HG02763 (cell line): Measurements from ENCODE around the gene TIGAR.

Experiments used
- ATAC-seq: cut with Tn5 transposase; IDR thresholded peaks from one replicate; pipeline ENCODE4 v1.9.1; 2021; ENCODE audit warnings: mild to moderate bottlenecking, moderate library complexity; ENCODE audit not compliant: unreplicated experiment

Gene TIGAR

GRCh38 chr12:4282103-4282891 lies 38.7 kb upstream of the TIGAR start:
- no peak for ATAC-seq

DNA sequence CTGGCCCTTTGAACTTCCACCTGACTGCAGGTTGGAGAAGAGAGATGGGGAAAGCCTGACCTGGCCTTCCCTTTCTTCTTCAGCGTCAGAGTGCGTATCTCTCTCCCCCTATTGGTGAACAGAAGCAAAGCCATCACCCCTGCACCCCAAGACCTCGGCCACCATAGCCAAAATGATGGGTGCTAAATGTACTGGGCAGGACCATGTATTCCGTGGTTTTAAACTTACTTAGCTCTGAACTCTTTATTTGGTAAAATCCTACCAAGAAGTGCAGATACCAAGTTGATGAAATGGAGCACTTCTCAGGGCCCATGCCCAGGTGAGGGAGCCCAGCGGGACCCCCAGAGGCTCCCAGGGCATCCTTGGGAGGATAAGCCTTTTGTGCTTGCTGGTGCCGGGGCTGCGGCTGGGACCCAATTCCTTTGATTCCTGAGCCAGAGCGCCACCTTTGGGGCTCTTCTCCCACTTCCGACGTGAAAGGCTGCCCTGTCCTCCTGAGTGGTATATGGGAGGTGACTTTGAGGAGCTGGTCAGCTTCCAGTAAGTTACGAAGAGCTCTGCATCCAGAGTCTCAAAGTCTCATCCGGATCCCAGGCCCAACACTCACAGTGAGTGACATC lies 38.0 kb upstream of the TIGAR start:
- ATAC-seq: no peak

GRCh38 chr12:4283512-4284255 lies 37.3 kb upstream of the TIGAR start:
- no peak for ATAC-seq

DNA sequence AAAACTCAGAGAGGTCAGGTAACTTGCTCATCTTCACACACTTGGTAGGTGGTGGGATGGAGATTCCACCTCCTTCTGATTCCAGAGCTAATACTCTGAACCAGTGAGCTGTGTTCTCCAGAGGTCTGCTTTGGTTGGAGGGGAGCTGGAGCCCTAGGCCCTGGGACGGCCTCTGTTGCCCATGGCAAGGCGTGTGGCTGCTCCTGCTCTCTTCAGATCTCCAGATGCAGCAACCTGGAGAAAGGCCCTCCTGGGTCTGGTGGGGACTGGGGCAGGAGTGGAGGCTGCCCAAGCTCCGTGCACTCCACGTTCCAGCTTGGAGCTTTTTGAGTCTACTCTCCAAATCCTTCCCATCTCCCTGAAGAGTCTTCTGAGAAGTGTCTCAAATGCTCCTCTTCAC lies 36.7 kb upstream of the TIGAR start:
- no peak for ATAC-seq

DNA sequence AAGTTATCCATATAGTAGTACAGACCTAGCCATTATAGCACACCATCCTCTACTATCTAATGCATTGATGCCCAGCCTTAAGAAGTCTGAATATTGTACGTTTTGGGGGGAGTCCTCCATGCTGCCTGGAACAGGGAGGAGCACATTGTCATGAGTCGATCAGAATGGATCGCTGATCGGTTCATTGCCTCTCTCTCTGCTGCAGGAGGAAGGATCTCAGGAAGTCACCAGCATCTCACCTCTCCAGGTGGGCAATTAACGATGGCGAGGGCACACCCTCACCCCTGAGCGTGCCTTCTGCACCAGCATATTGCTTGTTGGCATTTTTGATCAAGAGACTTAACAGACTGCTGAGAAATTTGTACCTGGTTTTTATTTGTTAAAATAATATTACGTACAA lies 35.9 kb upstream of the TIGAR start:
- ATAC-seq: no peak

GRCh38 chr12:4286228-4286627 lies 34.8 kb upstream of the TIGAR start:
- no peak for ATAC-seq

DNA sequence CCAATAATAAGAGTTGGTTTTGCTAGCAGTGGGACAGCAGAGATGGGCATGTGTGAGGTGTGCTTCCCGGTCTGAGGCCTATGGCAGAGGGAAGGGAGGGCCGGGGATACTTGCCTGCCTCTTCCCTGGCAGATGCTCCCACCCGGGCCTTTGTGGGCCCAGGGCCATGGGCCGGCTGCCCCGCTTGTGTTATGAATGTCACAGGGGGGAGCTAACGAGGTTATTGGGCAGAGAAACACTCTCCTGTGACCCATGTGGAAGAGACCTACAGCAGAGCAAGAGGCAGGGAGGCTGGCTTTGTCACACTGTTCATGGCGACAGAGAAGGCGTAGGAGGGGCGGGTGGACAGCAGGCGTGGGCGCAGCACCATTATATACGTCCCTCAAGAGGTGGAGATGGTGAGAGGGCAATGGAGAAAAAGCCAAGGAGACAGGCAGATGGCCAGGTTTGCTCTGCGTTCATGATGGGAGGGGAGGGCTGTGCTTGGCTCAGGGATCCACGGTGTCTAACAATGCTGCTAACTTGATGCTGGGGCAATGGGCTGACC lies 34.2 kb upstream of the TIGAR start:
- ATAC-seq: no peak

DNA sequence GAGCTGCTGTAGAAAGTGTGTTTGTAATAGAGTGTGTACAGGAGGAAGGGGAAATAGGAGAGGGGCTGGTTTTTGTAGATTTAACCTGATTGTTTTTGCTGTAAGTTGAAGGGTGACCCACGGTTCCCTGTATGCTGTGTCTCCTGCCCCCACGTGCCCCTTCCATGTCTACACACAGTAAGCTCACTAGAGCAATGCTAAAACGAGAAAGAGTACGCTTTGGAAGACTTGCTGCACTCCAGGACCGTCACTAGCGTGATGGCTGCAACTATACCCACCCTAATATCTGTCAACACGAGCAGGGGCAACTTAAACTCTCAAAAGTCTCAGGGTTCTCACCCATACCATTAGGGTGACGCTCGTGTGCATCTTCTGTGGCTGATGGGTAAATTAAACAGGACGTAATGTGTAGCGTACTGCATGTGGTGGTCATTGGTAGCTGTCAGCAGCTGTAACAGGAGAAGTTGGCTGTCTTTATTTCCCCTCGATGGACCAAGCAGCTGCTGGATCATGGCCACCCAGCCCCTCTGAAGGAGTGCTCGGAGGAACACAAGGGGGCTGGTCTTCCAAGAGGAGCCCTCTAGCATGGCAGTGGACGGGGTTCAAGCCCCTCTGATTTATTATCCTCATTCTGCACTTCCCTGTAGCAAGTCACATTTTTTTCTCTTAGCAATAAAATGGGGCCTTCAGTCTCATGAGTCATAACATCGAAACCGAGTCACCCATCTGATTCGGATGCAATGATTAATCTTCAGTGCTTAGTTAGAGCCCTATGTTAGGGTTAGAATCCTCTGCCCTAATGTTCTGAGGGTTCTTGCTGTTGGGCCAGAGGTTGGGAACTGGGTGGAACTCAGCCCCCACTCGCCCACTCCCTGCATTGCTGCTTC lies 33.4 kb upstream of the TIGAR start:
- ATAC-seq: no peak

DNA sequence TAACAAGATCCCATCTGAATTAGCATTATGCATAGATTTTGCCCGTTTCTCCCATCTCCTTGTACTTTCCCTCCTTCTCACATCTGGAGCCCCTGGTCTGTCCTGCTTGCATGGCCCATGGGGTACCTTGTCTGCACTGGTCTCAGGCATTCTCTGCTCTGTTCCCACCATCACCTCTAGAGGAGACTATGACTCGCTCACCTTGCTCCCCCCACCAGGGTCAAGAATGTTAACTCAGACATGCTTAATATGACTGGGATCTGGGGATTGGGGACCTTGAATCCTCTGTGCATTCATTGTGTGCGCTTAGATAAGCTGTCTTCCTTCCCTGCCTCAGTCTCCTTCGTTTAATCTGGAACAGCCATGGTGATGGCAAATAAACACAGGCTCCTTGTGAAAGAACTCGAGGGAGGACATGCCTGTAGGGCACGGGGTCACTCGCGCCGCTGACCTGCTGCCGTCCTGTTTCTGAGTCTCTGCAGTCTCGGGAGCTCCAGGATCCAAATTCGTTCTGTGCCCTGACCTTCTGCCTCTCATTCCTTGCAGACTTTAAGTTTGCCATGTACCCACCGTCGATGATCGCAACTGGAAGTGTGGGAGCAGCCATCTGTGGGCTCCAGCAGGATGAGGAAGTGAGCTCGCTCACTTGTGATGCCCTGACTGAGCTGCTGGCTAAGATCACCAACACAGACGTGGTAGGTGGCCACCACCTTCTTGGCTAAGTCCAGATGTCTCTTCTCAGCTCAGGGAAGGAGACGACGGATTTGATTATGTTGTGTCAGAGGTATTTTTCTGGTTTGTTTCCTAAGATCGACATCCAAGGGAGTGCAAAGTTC lies 32.5 kb upstream of the TIGAR start:
- ATAC-seq: no peak

DNA sequence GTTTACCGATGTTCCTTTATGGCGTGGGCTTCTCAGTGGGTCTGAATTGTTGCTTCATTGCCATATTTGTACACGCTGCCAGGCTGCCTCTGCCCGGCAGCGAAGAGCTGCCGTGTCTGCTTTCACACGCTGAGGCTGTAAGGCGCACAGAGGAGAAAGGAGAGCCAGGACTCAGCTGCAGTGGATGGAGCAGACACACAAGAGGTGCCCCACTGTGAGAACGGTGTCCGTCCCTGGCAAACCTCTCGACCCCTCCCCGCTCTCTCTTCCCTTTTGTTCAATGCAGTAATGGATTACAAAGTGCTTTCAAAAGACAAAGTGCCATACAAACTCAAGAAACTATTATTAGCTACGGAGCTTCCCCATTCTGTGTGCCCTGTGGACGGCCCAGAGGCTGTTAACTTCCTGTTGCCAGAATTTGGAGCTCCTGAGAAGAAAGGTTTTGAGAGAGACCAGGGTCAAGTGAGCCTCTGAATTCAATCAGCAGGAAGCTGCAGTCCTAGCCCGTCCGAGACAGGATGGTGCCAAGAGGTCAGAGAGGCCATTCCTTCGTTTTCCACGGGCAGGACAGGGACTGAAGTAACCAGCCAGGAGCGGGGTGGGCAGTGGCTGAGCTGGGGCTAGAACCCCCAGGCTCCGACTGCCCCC lies 31.7 kb upstream of the TIGAR start:
- ATAC-seq: no peak

DNA sequence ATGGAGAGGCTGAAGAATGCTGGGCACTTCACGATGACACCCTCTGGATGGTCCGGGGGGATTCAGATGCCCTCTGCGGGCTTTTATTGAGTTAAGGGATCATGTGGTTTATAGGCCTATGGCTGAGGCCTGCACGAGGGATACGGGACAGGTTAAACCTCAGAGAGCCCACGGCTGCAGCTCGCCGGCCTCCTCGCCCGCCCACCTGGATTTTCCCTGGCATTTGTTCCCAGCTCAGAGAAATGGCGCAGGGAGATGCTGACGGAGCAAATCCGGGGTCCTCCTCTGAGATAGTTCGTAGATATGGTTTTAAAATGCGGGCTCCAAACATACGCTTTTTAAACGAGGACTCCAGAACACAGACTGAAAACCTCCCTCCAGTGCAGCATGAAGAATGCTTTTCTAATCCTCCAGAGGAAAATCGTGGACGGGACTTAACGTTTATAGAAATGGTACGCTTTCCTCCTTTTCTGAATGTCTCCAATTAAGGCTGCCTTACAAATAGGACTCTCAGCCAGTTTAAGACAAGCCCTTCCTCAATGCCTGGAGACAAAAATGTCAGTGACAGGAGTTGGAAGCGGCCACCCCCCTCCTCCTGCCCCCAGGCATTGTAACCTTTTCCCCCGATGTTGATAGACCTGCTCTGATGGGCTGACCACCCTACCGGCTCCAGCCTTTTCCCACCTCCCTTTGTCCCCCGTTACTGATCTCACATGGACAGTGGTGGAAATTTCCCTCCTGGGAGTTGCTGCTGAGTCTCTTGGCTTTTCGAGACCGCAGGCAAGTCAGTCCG lies 30.8 kb upstream of the TIGAR start:
- no peak for ATAC-seq

GRCh38 chr12:4292341-4293073 lies 28.5 kb upstream of the TIGAR start:
- no peak for ATAC-seq

DNA sequence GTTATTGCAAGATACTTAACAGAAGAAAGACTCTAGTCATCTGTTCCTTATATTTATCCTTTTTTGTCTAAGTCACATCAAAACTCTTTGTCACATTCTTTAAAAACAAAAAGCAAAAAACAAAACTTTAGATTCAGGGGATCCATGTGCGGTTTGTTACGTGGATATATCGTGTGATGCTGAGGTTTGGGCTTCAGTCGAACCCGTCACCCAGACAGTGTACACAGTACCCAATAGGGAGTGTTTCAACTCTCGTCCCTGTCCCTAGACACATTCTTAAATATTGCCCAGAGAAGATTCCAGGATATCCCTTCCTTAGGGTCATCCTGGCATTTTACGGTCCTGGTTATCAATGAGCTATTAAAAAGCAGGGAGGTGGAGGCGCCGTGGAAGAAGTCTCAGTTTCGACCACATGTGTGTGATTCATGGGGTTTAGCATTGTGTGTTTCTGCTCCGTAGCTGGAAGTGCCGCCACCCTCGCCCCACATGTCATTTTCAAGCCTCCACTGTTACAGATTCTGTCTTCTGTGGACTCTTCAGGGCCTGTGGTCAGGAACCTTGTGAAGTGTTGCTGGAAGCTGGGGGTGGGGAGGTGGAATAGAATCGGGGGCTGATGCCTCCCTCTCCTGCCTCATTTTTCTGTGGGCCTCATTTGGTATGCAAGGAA lies 27.6 kb upstream of the TIGAR start:
- ATAC-seq: no peak

GRCh38 chr12:4293966-4294505 lies 27.0 kb upstream of the TIGAR start:
- no peak for ATAC-seq

- no peak for ATAC-seq
These were observed 24.3 kb upstream of the TIGAR start for GRCh38 chr12:4296751-4297150.

- no peak for ATAC-seq
These were observed 23.4 kb upstream of the TIGAR start for GRCh38 chr12:4297617-4298016.

GRCh38 chr12:4300883-4301282 lies 20.1 kb upstream of the TIGAR start:
- no peak for ATAC-seq
